HepG2 (cell line): Measurements from ENCODE around the gene KIN. TPM values are rescaled to one million over a fixed set of nuclear protein-coding genes. Genes with fewer than 3 reads are reported as not detected.

ENCODE experiments used
- CREM ChIP-seq, 2 experiments: sonication (generic) in 1 of 2; formaldehyde crosslinking in 1 of 2; IDR thresholded peaks; 2 replicates each; pipeline versions ENCODE4 v1.4.0 to v1.6.1; 2016 to 2020; ENCODE audit warnings: antibody characterized with exemption in 1 of 2, mild to moderate bottlenecking in 1 of 2, missing genetic modification reagents in 1 of 2
- DMAP1 ChIP-seq: IDR thresholded peaks from 2 replicates; pipeline ENCODE4 v1.6.1; 2016
- DNMT3B ChIP-seq: conservative IDR thresholded peaks from 2 replicates; pipeline ENCODE4 v1.6.1; 2016; ENCODE audit warnings: missing biosample characterization, control low read depth
- DRAP1 ChIP-seq: IDR thresholded peaks from 2 replicates; pipeline ENCODE4 v1.6.1; 2016; ENCODE audit warnings: missing genetic modification reagents, missing compliant biosample characterization
- ERF ChIP-seq: IDR thresholded peaks from 2 replicates; pipeline ENCODE4 v1.6.1; 2018; ENCODE audit warnings: missing biosample characterization, missing genetic modification reagents
- FIP1L1 ChIP-seq: fragments of 200-400 bp; formaldehyde crosslinking; IDR thresholded peaks from 2 replicates; pipeline ENCODE4 v1.6.1; 2018; ENCODE audit warnings: low read depth, mild to moderate bottlenecking, low read length, moderate library complexity, borderline replicate concordance; ENCODE audit not compliant: insufficient read depth
- GATAD2A ChIP-seq: IDR thresholded peaks from 2 replicates; pipeline ENCODE4 v1.6.1; 2016
- GFI1 ChIP-seq: sonication (generic); formaldehyde crosslinking; IDR thresholded peaks from 2 replicates; pipeline ENCODE4 v1.5.0; 2020; ENCODE audit warnings: missing genetic modification reagents, mild to moderate bottlenecking, borderline replicate concordance
- HBP1 ChIP-seq: IDR thresholded peaks from 2 replicates; pipeline ENCODE4 v1.6.1; 2016; ENCODE audit warnings: low read depth, control low read depth
- HINFP ChIP-seq: sonication (generic); formaldehyde crosslinking; IDR thresholded peaks from 2 replicates; pipeline ENCODE4 v1.4.0; 2020; ENCODE audit warnings: low read depth, mild to moderate bottlenecking, missing genetic modification reagents
- LCORL ChIP-seq, 2 experiments: fragments of 450-650 bp in 1 of 2; sonication (generic) in 1 of 2; formaldehyde crosslinking in 1 of 2; IDR thresholded peaks; 2 replicates each; pipeline versions ENCODE4 v1.5.0 to v1.6.1; 2017 to 2020; ENCODE audit warnings: antibody characterized with exemption in 1 of 2, missing genetic modification reagents in 1 of 2
- MIXL1 ChIP-seq: IDR thresholded peaks from 2 replicates; pipeline ENCODE4 v1.6.1; 2016
- MZF1 ChIP-seq: sonication (generic); formaldehyde crosslinking; IDR thresholded peaks from 2 replicates; pipeline ENCODE4 v1.8.1; 2023; ENCODE audit warnings: mild to moderate bottlenecking, missing genetic modification reagents, borderline replicate concordance
- NONO ChIP-seq, 2 experiments: fragments of 450-650 bp in 1 of 2; sonication (generic) in 1 of 2; formaldehyde crosslinking in 1 of 2; IDR thresholded peaks in 1 of 2; conservative IDR thresholded peaks in 1 of 2; 2 replicates each; pipeline versions ENCODE4 v1.6.1 to v1.8.0; 2017 to 2022; ENCODE audit warnings: mild to moderate bottlenecking in 1 of 2, missing genetic modification reagents in 1 of 2, moderate library complexity in 1 of 2
- NR2C2 ChIP-seq: sonication (generic); formaldehyde crosslinking; IDR thresholded peaks from 2 replicates; pipeline ENCODE4 v1.4.0; 2020; ENCODE audit warnings: missing genetic modification reagents, mild to moderate bottlenecking, moderate library complexity, borderline replicate concordance
- SALL2 ChIP-seq: sonication (generic); formaldehyde crosslinking; IDR thresholded peaks from 2 replicates; pipeline ENCODE4 v1.8.1; 2023; ENCODE audit warnings: mild to moderate bottlenecking, missing genetic modification reagents, inconsistent platforms
- SOX5 ChIP-seq: IDR thresholded peaks from 2 replicates; pipeline ENCODE4 v1.6.1; 2016; ENCODE audit warnings: borderline replicate concordance
- SP140L ChIP-seq: sonication (generic); formaldehyde crosslinking; IDR thresholded peaks from 2 replicates; pipeline ENCODE4 v1.4.0; 2020; ENCODE audit warnings: missing genetic modification reagents, borderline replicate concordance
- STAG1 ChIP-seq: sonication (generic); formaldehyde crosslinking; IDR thresholded peaks from 2 replicates; pipeline ENCODE4 v1.4.0; 2020; ENCODE audit warnings: missing genetic modification reagents
- TBX3 ChIP-seq: fragments of 450-650 bp; IDR thresholded peaks from 2 replicates; pipeline ENCODE4 v1.6.1; 2017; ENCODE audit warnings: antibody characterized with exemption, mild to moderate bottlenecking, inconsistent platforms, borderline replicate concordance
- TEAD3 ChIP-seq: optimal IDR thresholded peaks from 2 replicates; pipeline ENCODE3; 2016; ENCODE audit warnings: borderline replicate concordance
- ZBTB7A ChIP-seq: sonication (generic); formaldehyde crosslinking; IDR thresholded peaks from 2 replicates; pipeline ENCODE4 v1.8.0; 2022; ENCODE audit warnings: mild to moderate bottlenecking, missing genetic modification reagents
- ZNF180 ChIP-seq: sonication (generic); formaldehyde crosslinking; IDR thresholded peaks from 2 replicates; pipeline ENCODE4 v1.4.0; 2020; ENCODE audit warnings: low read depth, missing genetic modification reagents, borderline replicate concordance
- ZNF20 ChIP-seq: sonication (generic); formaldehyde crosslinking; IDR thresholded peaks from 2 replicates; pipeline ENCODE4 v1.4.0; 2020; ENCODE audit warnings: mild to moderate bottlenecking, moderate library complexity, missing genetic modification reagents
- ZNF329 ChIP-seq: sonication (generic); formaldehyde crosslinking; IDR thresholded peaks from 2 replicates; pipeline ENCODE4 v1.9.0; 2021; ENCODE audit warnings: low read depth, mild to moderate bottlenecking, missing genetic modification reagents
- ZNF776 ChIP-seq: sonication (generic); formaldehyde crosslinking; IDR thresholded peaks from 2 replicates; pipeline ENCODE4 v1.4.0; 2020; ENCODE audit warnings: mild to moderate bottlenecking, missing genetic modification reagents
- ZNF782 ChIP-seq: sonication (generic); formaldehyde crosslinking; IDR thresholded peaks from 2 replicates; pipeline ENCODE4 v1.4.0; 2020; ENCODE audit warnings: missing genetic modification reagents, mild to moderate bottlenecking, borderline replicate concordance
- ZNF792 ChIP-seq: IDR thresholded peaks from 2 replicates; pipeline ENCODE4 v1.6.1; 2016
- polyA plus RNA-seq, 8 experiments: library from polyadenylated mRNA; depleted of rRNA in 3 of 8; stranded (reverse) in 7 of 8; unstranded in 1 of 8; fragments of >200 nt; fragmentation: Illumina TruSeq in 4 of 8; extraction: Trizol in 4 of 8; gene quantifications; 2 replicates each; pipeline versions ENCODE4 v1.2.1 to v1.2.3, GENCODE V29; 2011 to 2016; ENCODE audit warnings: low read depth in 4 of 8, missing spikeins in 1 of 8, mixed read lengths in 1 of 8; ENCODE audit not compliant: insufficient read depth in 1 of 8
- total RNA-seq, 5 experiments: library from RNA; depleted of rRNA; stranded (reverse); fragments of >200 nt; fragmentation: Illumina TruSeq; extraction: Trizol; gene quantifications; 2 replicates each; pipeline ENCODE4 v1.2.3, GENCODE V29; 2016; ENCODE audit warnings: low read depth in 1 of 5

Gene KIN
- total and polyA plus RNA-seq, 2 of the 13 experiments (the other 11 are each of a cell fraction or from before 2014, with no cell fraction given): 4.9 to 23.2 TPM

- TF ChIP-seq SOX5 (CRISPR knock-in tag) (peak; percentile 95), DNMT3B (peak; percentile 70; the same call in 1 of the 2 replicates), ZNF180 (no peak), GATAD2A (peak; percentile 98), MIXL1 (CRISPR knock-in tag) (peak; percentile 89), LCORL (IDR thresholded peaks at IDR 0.05) (no peak), LCORL (CRISPR knock-in tag; IDR thresholded peaks at IDR 0.05) (peak; percentile 74; the same call in 1 of the 2 replicates), DMAP1 (no peak), ERF (CRISPR knock-in tag) (peak; percentile 79), MZF1 (no peak), ZNF776 (no peak), HINFP (no peak), NONO (IDR thresholded peaks at IDR 0.05) (no peak), NONO (CRISPR knock-in tag; conservative IDR thresholded peaks at IDR 0.05) (no peak), ZNF792 (CRISPR knock-in tag) (peak; percentile 17; the same call in 1 of the 2 replicates), TEAD3 (CRISPR knock-in tag) (peak; percentile 20), ZNF782 (CRISPR knock-in tag) (no peak), NR2C2 (CRISPR knock-in tag) (peak; percentile 63), CREM (IDR thresholded peaks at IDR 0.05) (peak; percentile 95), CREM (CRISPR knock-in tag; IDR thresholded peaks at IDR 0.05) (no peak), GFI1 (CRISPR knock-in tag) (peak; percentile 94), FIP1L1 (no peak), STAG1 (CRISPR knock-in tag) (no peak), DRAP1 (CRISPR knock-in tag) (peak; percentile 80), SP140L (CRISPR knock-in tag) (no peak), TBX3 (peak; percentile 63; the same call in 1 of the 2 replicates), SALL2 (no peak), ZBTB7A (CRISPR knock-in tag) (no peak), ZNF329 (no peak), ZNF20 (CRISPR knock-in tag) (no peak), HBP1 (CRISPR knock-in tag) (0 out of 2 replicates have a peak, but pooled peaks have one; percentile 59)
Measured at GRCh38 chr10:7707102-7707501, 80.7 kb downstream of the KIN start (continued).
